Astrocyte (in vitro differentiated cells and primary cell): Measurements from ENCODE around the gene SLC4A8. TPM values are rescaled to one million over a fixed set of nuclear protein-coding genes. Genes with fewer than 3 reads are reported as not detected.

Source experiments
- DNase-seq: peaks from one replicate; pipeline ENCODE4 v3.0.0-alpha.2; 2010; ENCODE audit warnings: low read depth
- FAIRE-seq: peaks from 2 replicates; lab custom pipeline; 2011; peaks lifted over from hg19 to GRCh38; lab: Jason Lieb, UNC
- H2AFZ ChIP-seq: 2 replicates; pipeline ENCODE4 v1.6.0; 2012; ENCODE audit warnings: low read depth, low read length, inconsistent platforms
- H3K27ac ChIP-seq: 2 replicates; pipeline ENCODE4 v1.5.1; 2011; ENCODE audit warnings: low read depth, low read length, inconsistent platforms
- H3K27me3 ChIP-seq: 2 replicates; pipeline ENCODE4 v1.6.0; 2011; ENCODE audit warnings: low read length, inconsistent platforms; ENCODE audit not compliant: insufficient read depth
- H3K36me3 ChIP-seq: 2 replicates; pipeline ENCODE4 v1.5.1; 2011; ENCODE audit warnings: low read length, inconsistent platforms; ENCODE audit not compliant: insufficient read depth
- H3K4me1 ChIP-seq: 2 replicates; pipeline ENCODE4 v1.5.1; 2011; ENCODE audit warnings: low read length, inconsistent platforms; ENCODE audit not compliant: insufficient read depth
- H3K4me2 ChIP-seq: 2 replicates; pipeline ENCODE4 v1.6.0; 2012; ENCODE audit warnings: low read length, inconsistent platforms
- H3K4me3 ChIP-seq: 2 replicates; pipeline ENCODE4 v1.5.1; 2011; ENCODE audit warnings: low read depth, mild to moderate bottlenecking, low read length, inconsistent platforms; ENCODE audit not compliant: insufficient read depth
- H3K79me2 ChIP-seq: 2 replicates; pipeline ENCODE4 v1.6.0; 2012; ENCODE audit warnings: mild to moderate bottlenecking, low read length, inconsistent platforms; ENCODE audit not compliant: insufficient read depth
- H3K9ac ChIP-seq: 2 replicates; pipeline ENCODE4 v1.6.0; 2012; ENCODE audit warnings: mild to moderate bottlenecking, low read length, inconsistent platforms
- H3K9me3 ChIP-seq: 2 replicates; pipeline ENCODE4 v1.5.1; 2012; ENCODE audit warnings: low read depth, mild to moderate bottlenecking, low read length, inconsistent platforms; ENCODE audit not compliant: insufficient read depth
- H4K20me1 ChIP-seq: 2 replicates; pipeline ENCODE4 v1.6.0; 2012; ENCODE audit warnings: low read length, inconsistent platforms; ENCODE audit not compliant: insufficient read depth
- H3K27ac Mint-ChIP-seq: one replicate; pipeline ENCODE4 v1.8.0; 2021; ENCODE audit warnings: mild to moderate bottlenecking, mixed read lengths; ENCODE audit not compliant: unreplicated experiment
- H3K27me3 Mint-ChIP-seq: one replicate; pipeline ENCODE4 v1.8.0; 2021; ENCODE audit warnings: low read depth, mixed read lengths; ENCODE audit not compliant: unreplicated experiment
- H3K36me3 Mint-ChIP-seq: one replicate; pipeline ENCODE4 v1.8.0; 2021; ENCODE audit warnings: low read depth, mixed read lengths; ENCODE audit not compliant: unreplicated experiment
- H3K4me1 Mint-ChIP-seq: one replicate; pipeline ENCODE4 v1.8.0; 2021; ENCODE audit warnings: low read depth, mixed read lengths; ENCODE audit not compliant: unreplicated experiment
- H3K4me3 Mint-ChIP-seq: one replicate; pipeline ENCODE4 v1.8.0; 2021; ENCODE audit warnings: mild to moderate bottlenecking, moderate library complexity, mixed read lengths; ENCODE audit not compliant: unreplicated experiment
- H3K9me3 Mint-ChIP-seq: one replicate; pipeline ENCODE4 v1.8.0; 2021; ENCODE audit warnings: mild to moderate bottlenecking, mixed read lengths; ENCODE audit not compliant: unreplicated experiment
- CTCF ChIP-seq: IDR thresholded peaks from 2 replicates; pipeline ENCODE4 v1.5.1; 2011; ENCODE audit warnings: low read depth, mild to moderate bottlenecking, inconsistent platforms, low read length, moderate library complexity; ENCODE audit not compliant: insufficient read depth
- EZH2 ChIP-seq: IDR thresholded peaks from 2 replicates; pipeline ENCODE4 v1.6.1; 2012; ENCODE audit warnings: mild to moderate bottlenecking, low read length, inconsistent platforms; ENCODE audit not compliant: insufficient read depth
- total RNA-seq: library from RNA; stranded (reverse); gene quantifications from 2 replicates; pipeline ENCODE4 v1.2.1, GENCODE V29; 2021

The SLC4A8 gene
- total RNA-seq, 1 donor from 2014 or later: 5.1 TPM

- DNase-seq (no peak), FAIRE-seq (no peak)
- Histone ChIP-seq H3K4me2 (no peak overlapping the region), H3K4me1 (no peaks in the 10 kb centered on the region), H3K9me3 (no peaks in the 10 kb centered on the region), H4K20me1 (no peaks in the 10 kb centered on the region), H3K27me3 (no peaks in the 10 kb centered on the region), H3K27ac (no peak overlapping the region), H3K36me3 (no peaks in the 10 kb centered on the region), H3K9ac (no peak overlapping the region), H3K4me3 (no peak overlapping the region), H3K79me2 (no peaks in the 10 kb centered on the region), H2AFZ (no peak overlapping the region)
- H3K36me3 Mint-ChIP-seq: peaks cover 4% of the 10 kb centered on the region
- no peaks in the 10 kb centered on the region for H3K4me1 Mint-ChIP-seq
- no peaks in the 10 kb centered on the region for H3K27me3 Mint-ChIP-seq
- no peak for TF ChIP-seq EZH2
- no peak for TF ChIP-seq CTCF
- H3K4me3 Mint-ChIP-seq: no peak overlapping the region
- H3K27ac Mint-ChIP-seq: no peak overlapping the region
- H3K9me3 Mint-ChIP-seq: no peaks in the 10 kb centered on the region
Observed at GRCh38 chr12:51465491-51465890, 40.9 kb downstream of the SLC4A8 start.

GRCh38 chr12:51470116-51470515 lies 45.5 kb downstream of the SLC4A8 start:
- no peaks in the 10 kb centered on the region for H4K20me1 ChIP-seq
- no peak overlapping the region for H3K4me2 ChIP-seq
- H3K4me1 ChIP-seq: no peaks in the 10 kb centered on the region
- no peaks in the 10 kb centered on the region for H3K79me2 ChIP-seq
- Mint-ChIP-seq H3K27me3 (no peaks in the 10 kb centered on the region), H3K4me3 (no peak overlapping the region), H3K9me3 (no peaks in the 10 kb centered on the region), H3K4me1 (no peaks in the 10 kb centered on the region), H3K36me3 (no peaks in the 10 kb centered on the region), H3K27ac (no peak overlapping the region)
- no peaks in the 10 kb centered on the region for H3K36me3 ChIP-seq
- no peak for FAIRE-seq
- H3K9me3 ChIP-seq: no peaks in the 10 kb centered on the region
- H3K27ac ChIP-seq: no peak overlapping the region
- no peak overlapping the region for H2AFZ ChIP-seq
- H3K27me3 ChIP-seq: no peaks in the 10 kb centered on the region
- DNase-seq: no peak
- H3K9ac ChIP-seq: no peak overlapping the region
- TF ChIP-seq EZH2: no peak
- H3K4me3 ChIP-seq: no peak overlapping the region

- Histone ChIP-seq H3K27ac (no peak overlapping the region), H3K9ac (no peak overlapping the region), H3K9me3 (no peaks in the 10 kb centered on the region), H3K79me2 (no peaks in the 10 kb centered on the region), H4K20me1 (no peaks in the 10 kb centered on the region), H3K27me3 (no peaks in the 10 kb centered on the region), H3K4me2 (no peak overlapping the region), H3K4me3 (no peak overlapping the region), H3K36me3 (no peaks in the 10 kb centered on the region), H3K4me1 (no peaks in the 10 kb centered on the region), H2AFZ (no peak overlapping the region)
- H3K36me3 Mint-ChIP-seq: no peaks in the 10 kb centered on the region
- DNase-seq (no peak), FAIRE-seq (no peak)
- TF ChIP-seq CTCF (no peak), EZH2 (no peak)
- no peaks in the 10 kb centered on the region for H3K27me3 Mint-ChIP-seq
- no peaks in the 10 kb centered on the region for H3K9me3 Mint-ChIP-seq
- H3K27ac Mint-ChIP-seq: no peak overlapping the region
- no peak overlapping the region for H3K4me3 Mint-ChIP-seq
- no peaks in the 10 kb centered on the region for H3K4me1 Mint-ChIP-seq
Observed at GRCh38 chr12:51471111-51471864, 46.7 kb downstream of the SLC4A8 start.
